NT2/D1 (cell line): Measurements from ENCODE around the gene RNASET2.

Experiments
- SUZ12 ChIP-seq: IDR thresholded peaks from 2 replicates; pipeline ENCODE4 v1.6.1; 2011; ENCODE audit not compliant: insufficient read length, insufficient read depth; ENCODE audit errors: extremely low read depth
- YY1 ChIP-seq: IDR thresholded peaks from 2 replicates; pipeline ENCODE4 v1.6.1; 2011; ENCODE audit not compliant: insufficient read length, insufficient read depth

DNA sequence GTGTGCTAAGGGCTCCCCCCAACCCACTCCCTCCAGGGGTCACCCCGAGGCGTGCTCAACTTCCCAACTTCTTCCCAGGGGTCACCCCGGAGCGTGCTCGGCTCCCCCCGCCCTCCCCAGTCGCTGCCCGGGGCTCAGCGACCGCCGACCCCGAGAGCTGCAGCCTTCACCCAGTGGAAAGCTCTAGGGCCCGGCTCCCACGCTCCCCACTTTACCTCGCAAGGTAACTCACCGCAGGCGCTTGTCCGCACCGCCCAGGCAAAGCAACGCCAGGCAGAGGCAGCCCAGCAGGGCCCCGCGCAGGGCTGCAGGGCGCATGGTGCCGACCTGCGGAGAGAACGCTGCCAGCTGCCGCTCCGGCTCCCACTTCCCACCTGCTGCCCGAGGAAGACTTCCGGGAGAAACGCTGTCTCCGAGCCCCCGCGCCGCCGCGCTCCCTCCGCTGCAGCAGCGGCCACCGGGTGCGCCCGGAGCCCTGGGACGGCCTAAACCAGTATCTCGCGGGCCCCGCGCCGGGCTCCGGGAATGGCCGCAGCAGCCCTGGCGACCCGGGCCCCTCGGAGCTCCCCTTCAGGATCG, 396 bp downstream of the RNASET2 start:
- TF ChIP-seq YY1, result no peak
- no peak for TF ChIP-seq SUZ12
